GM04503 (cell line): ENCODE measurements around the gene CDC42BPA.
"Not testable (repeated sequence)": the region's sequence is repeated elsewhere in the genome, so short reads cannot be mapped to it uniquely, and the experiment has no call there.

Experiments
- DNase-seq: peaks from one replicate; pipeline ENCODE4 v3.0.0-alpha.2; 2012; ENCODE audit warnings: low read depth

The CDC42BPA gene

GRCh38 chr1:226960944-226961765 lies 357.1 kb downstream of the CDC42BPA start:
- no peak for DNase-seq

GRCh38 chr1:226960256-226960655 lies 358.0 kb downstream of the CDC42BPA start:
- DNase-seq = no peak

- DNase-seq = no peak
These were observed 360.0 kb downstream of the CDC42BPA start for GRCh38 chr1:226958300-226958699.

GRCh38 chr1:226957714-226958113 lies 360.6 kb downstream of the CDC42BPA start:
- no peak for DNase-seq

GRCh38 chr1:226956942-226957713 lies 361.2 kb downstream of the CDC42BPA start:
- DNase-seq = no peak

- DNase-seq = not testable (repeated sequence)
These were observed 362.4 kb downstream of the CDC42BPA start for GRCh38 chr1:226955857-226956256.

GRCh38 chr1:226954777-226955176 lies 363.5 kb downstream of the CDC42BPA start:
- no peak for DNase-seq

- no peak for DNase-seq
These were observed 364.0 kb downstream of the CDC42BPA start for GRCh38 chr1:226954337-226954736.

- no peak for DNase-seq
These were observed 365.0 kb downstream of the CDC42BPA start for GRCh38 chr1:226953175-226953800.

- no peak for DNase-seq
These were observed 366.2 kb downstream of the CDC42BPA start for GRCh38 chr1:226952118-226952441.

GRCh38 chr1:226951286-226952117 lies 366.8 kb downstream of the CDC42BPA start:
- no peak for DNase-seq

GRCh38 chr1:226950871-226951270 lies 367.4 kb downstream of the CDC42BPA start:
- no peak for DNase-seq

- no peak for DNase-seq
These were observed 368.0 kb downstream of the CDC42BPA start for GRCh38 chr1:226950316-226950715.

GRCh38 chr1:226949401-226949800 lies 368.9 kb downstream of the CDC42BPA start:
- DNase-seq = no peak

- DNase-seq = no peak
These were observed 369.3 kb downstream of the CDC42BPA start for GRCh38 chr1:226948996-226949395.

- no peak for DNase-seq
These were observed 369.8 kb downstream of the CDC42BPA start for GRCh38 chr1:226948480-226948879.

- DNase-seq = no peak
These were observed 370.2 kb downstream of the CDC42BPA start for GRCh38 chr1:226948051-226948450.

GRCh38 chr1:226946841-226947240 lies 371.5 kb downstream of the CDC42BPA start:
- no peak for DNase-seq

- DNase-seq = no peak
These were observed 372.0 kb downstream of the CDC42BPA start for GRCh38 chr1:226946285-226946684.

- no peak for DNase-seq
These were observed 372.4 kb downstream of the CDC42BPA start for GRCh38 chr1:226945858-226946245.

GRCh38 chr1:226945106-226945857 lies 373.0 kb downstream of the CDC42BPA start:
- DNase-seq = no peak
